Upper lobe of left lung (tissue), 6 donors: ENCODE data around the gene XRCC4. TPM values are rescaled to one million over a fixed set of nuclear protein-coding genes. Genes with fewer than 3 reads are reported as not detected.
"Not testable (repeated sequence)": the region's sequence is repeated elsewhere in the genome, so short reads cannot be mapped to it uniquely, and the experiment has no call there.

Experiments used
- ATAC-seq, 2 donors: fragments of 200-7000 bp; cut with Tn5 transposase; one replicate each; pipeline ENCODE4 v1.9.1; 2022; ENCODE audit warnings: mild to moderate bottlenecking in 2 of 2, moderate library complexity in 2 of 2; ENCODE audit not compliant: low FRiP score in 2 of 2
- DNase-seq, 2 donors: peaks; one replicate each; pipeline ENCODE4 v3.0.0-alpha.2; 2019 to 2020
- H3K27ac ChIP-seq, 4 donors: fragments of 200-600 bp; sonication (generic); one replicate each; pipeline ENCODE4 v1.5.1; 2016 to 2019
- H3K27me3 ChIP-seq, 4 donors: fragments of 200-600 bp; sonication (generic); one replicate each; pipeline ENCODE4 v1.5.1; 2017 to 2019
- H3K36me3 ChIP-seq, 4 donors: fragments of 200-600 bp; sonication (generic); one replicate each; pipeline ENCODE4 v1.5.1; 2016 to 2019
- H3K4me1 ChIP-seq, 4 donors: fragments of 200-600 bp; sonication (generic); one replicate each; pipeline ENCODE4 v1.5.1; 2018 to 2019
- H3K4me3 ChIP-seq, 4 donors: fragments of 200-600 bp; sonication (generic); one replicate each; pipeline ENCODE4 v1.5.1; 2017 to 2019; ENCODE audit warnings: mild to moderate bottlenecking in 2 of 4, moderate library complexity in 1 of 4
- H3K9me3 ChIP-seq, 4 donors: fragments of 200-600 bp; sonication (generic); one replicate each; pipeline ENCODE4 v1.5.1; 2018 to 2019
- CTCF ChIP-seq, 6 experiments: fragments of 450-650 bp in 4 of 6; fragments of 200-600 bp in 2 of 6; sonication (generic) in 2 of 6; IDR thresholded peaks; one replicate each; pipeline ENCODE4 v1.5.1; 2016 to 2019; ENCODE audit warnings: antibody characterized with exemption in 6 of 6
- EP300 ChIP-seq, 4 donors: sonication (generic); formaldehyde crosslinking; IDR thresholded peaks; one replicate each; pipeline ENCODE4 v1.5.1; 2017; ENCODE audit warnings: antibody characterized with exemption in 4 of 4, control low read depth in 2 of 4
- POLR2A ChIP-seq, 4 donors: fragments of 450-650 bp; IDR thresholded peaks; one replicate each; pipeline ENCODE4 v1.5.1; 2016 to 2017; ENCODE audit warnings: antibody characterized with exemption in 4 of 4, mild to moderate bottlenecking in 2 of 4
- POLR2AphosphoS5 ChIP-seq, 2 donors: sonication (generic); formaldehyde crosslinking; IDR thresholded peaks; one replicate each; pipeline ENCODE4 v1.5.1; 2017; ENCODE audit warnings: antibody characterized with exemption in 2 of 2
- whole genome bisulfite sequencing, 2 donors: methylation state at CpG; one replicate each; pipeline ENCODE4 v1.1.5; 2017 to 2018; 5-methylcytosine and 5-hydroxymethylcytosine counted together
- total RNA-seq, 6 donors: library from RNA; depleted of rRNA in 4 of 6; stranded (reverse); fragments of >200 nt in 4 of 6; gene quantifications; one replicate each; pipeline versions ENCODE4 v1.1.0 to v1.2.1, GENCODE V29; 2016 to 2021
- donor health status: DM: no; HTN: no; CAD: no; lungs with moderate emphysema.
- donor health status: DM: no; HTN: yes; CAD: no; lungs with severe emphysema.

Gene XRCC4
- total RNA-seq, 6 donors from 2014 or later: 4.4 to 11.8 (median 7.7) TPM

GRCh38 chr5:83251849-83252248, 174.5 kb downstream of the XRCC4 start:
- Histone ChIP-seq H3K27me3 (no peaks in the 10 kb centered on the region), H3K27ac (no peak overlapping the region), H3K4me1 (no peaks in the 10 kb centered on the region), H3K36me3 (no peaks in the 10 kb centered on the region), H3K9me3 (no peaks in the 10 kb centered on the region), H3K4me3 (no peak overlapping the region)
- no peak for TF ChIP-seq EP300 (IDR thresholded peaks at IDR 0.05)
- no peak for TF ChIP-seq CTCF (IDR thresholded peaks at IDR 0.05)
- TF ChIP-seq POLR2AphosphoS5 (IDR thresholded peaks at IDR 0.05): no peak
- TF ChIP-seq POLR2A (IDR thresholded peaks at IDR 0.05): no peak
- DNase-seq: no peak
- ATAC-seq: no peak
- 94 to 100% methylated on average over 1 of the region's 1 CpG for WGBS, 2 donors

GRCh38 chr5:83253720-83254119, 176.4 kb downstream of the XRCC4 start:
- DNase-seq (no peak), ATAC-seq (no peak)
- Histone ChIP-seq H3K9me3 (no peaks in the 10 kb centered on the region), H3K4me3 (no peak overlapping the region), H3K36me3 (no peaks in the 10 kb centered on the region), H3K27ac (no peak overlapping the region), H3K27me3 (no peaks in the 10 kb centered on the region), H3K4me1 (no peaks in the 10 kb centered on the region)
- TF ChIP-seq EP300 (IDR thresholded peaks at IDR 0.05): no peak
- TF ChIP-seq POLR2A (IDR thresholded peaks at IDR 0.05): no peak
- TF ChIP-seq POLR2AphosphoS5 (IDR thresholded peaks at IDR 0.05): no peak
- no peak for TF ChIP-seq CTCF (IDR thresholded peaks at IDR 0.05)
- WGBS, 2 donors: 84 to 95% methylated on average over 2 of the region's 2 CpGs

- H3K36me3 ChIP-seq: no peaks in the 10 kb centered on the region
- H3K4me3 ChIP-seq: no peak overlapping the region
- TF ChIP-seq POLR2AphosphoS5 (IDR thresholded peaks at IDR 0.05) (no peak), POLR2A (IDR thresholded peaks at IDR 0.05) (no peak), CTCF (IDR thresholded peaks at IDR 0.05) (no peak), EP300 (IDR thresholded peaks at IDR 0.05) (no peak)
- DNase-seq: no peak
- H3K27me3 ChIP-seq: no peaks in the 10 kb centered on the region
- peak in 1 of 2 donors; percentile 58 for ATAC-seq
- no peaks in the 10 kb centered on the region for H3K9me3 ChIP-seq
- 63% methylated on average over 1 of the region's 1 CpG for WGBS, 2 donors
- H3K4me1 ChIP-seq: no peaks in the 10 kb centered on the region
- no peak overlapping the region for H3K27ac ChIP-seq
Measured at GRCh38 chr5:83255268-83255667, 177.9 kb downstream of the XRCC4 start.

GRCh38 chr5:83256091-83256780, 178.9 kb downstream of the XRCC4 start:
- 93% methylated on average over 2 of the region's 2 CpGs for WGBS, 2 donors
- H3K36me3 ChIP-seq: no peaks in the 10 kb centered on the region
- H3K4me1 ChIP-seq: no peaks in the 10 kb centered on the region
- no peak for DNase-seq
- H3K4me3 ChIP-seq: no peak overlapping the region
- ATAC-seq: no peak
- H3K27ac ChIP-seq: no peak overlapping the region
- TF ChIP-seq POLR2A (IDR thresholded peaks at IDR 0.05) (no peak), POLR2AphosphoS5 (IDR thresholded peaks at IDR 0.05) (no peak), CTCF (IDR thresholded peaks at IDR 0.05) (no peak), EP300 (IDR thresholded peaks at IDR 0.05) (no peak)
- no peaks in the 10 kb centered on the region for H3K9me3 ChIP-seq
- no peaks in the 10 kb centered on the region for H3K27me3 ChIP-seq

GRCh38 chr5:83257684-83258083, 180.3 kb downstream of the XRCC4 start:
- H3K4me3 ChIP-seq, H3K27me3 ChIP-seq, H3K4me1 ChIP-seq, H3K27ac ChIP-seq, H3K9me3 ChIP-seq, H3K36me3 ChIP-seq, ATAC-seq, DNase-seq: not testable (repeated sequence)
- WGBS, 2 donors: 98 to 100% methylated on average over 2 of the region's 2 CpGs
